AG04449 (cell line): Measurements from ENCODE around the gene KRT222.

Experiments
- CTCF ChIA-PET: fragments of 350-600 bp; formaldehyde crosslinking; extraction: SDS; loops from one replicate; lab custom pipeline; 2021; ENCODE audit warnings: antibody characterized with exemption; lab: Yijun Ruan, JAX
- POLR2A ChIA-PET: fragments of 400-600, 350-600 bp; formaldehyde crosslinking; extraction: SDS; loops from one replicate; lab custom pipeline; 2020; ENCODE audit warnings: antibody characterized with exemption, inconsistent platforms; lab: Yijun Ruan, JAX
- DNase-seq: peaks from one replicate; pipeline ENCODE4 v3.0.0-alpha.2; 2010; ENCODE audit warnings: low read depth, low spot score
- H3K4me3 ChIP-seq: 2 replicates; pipeline ENCODE4 v1.5.1; 2011; ENCODE audit warnings: low read depth, mild to moderate bottlenecking, control low read depth, low read length
- TF ChIP-seq, protein P1 (sequence below): IDR thresholded peaks from one replicate; pipeline ENCODE4 v1.5.1; 2011; ENCODE audit warnings: mild to moderate bottlenecking, moderate library complexity, low read length, control low read depth, inconsistent platforms; ENCODE audit not compliant: insufficient read depth; ENCODE audit errors: missing control alignments

Gene KRT222

GRCh38 chr17:40606548-40607353 lies 58.2 kb downstream of the KRT222 start:
- ChIA-PET CTCF (interaction anchor here (1.0 to 1.1 kb wide), 2 partner anchors 9 to 12 kb away, joined by 3 to 5 read pairs; no protein-coding TSS in a partner anchor), POLR2A (no interaction called here)
- TF ChIP-seq, protein P1, sequence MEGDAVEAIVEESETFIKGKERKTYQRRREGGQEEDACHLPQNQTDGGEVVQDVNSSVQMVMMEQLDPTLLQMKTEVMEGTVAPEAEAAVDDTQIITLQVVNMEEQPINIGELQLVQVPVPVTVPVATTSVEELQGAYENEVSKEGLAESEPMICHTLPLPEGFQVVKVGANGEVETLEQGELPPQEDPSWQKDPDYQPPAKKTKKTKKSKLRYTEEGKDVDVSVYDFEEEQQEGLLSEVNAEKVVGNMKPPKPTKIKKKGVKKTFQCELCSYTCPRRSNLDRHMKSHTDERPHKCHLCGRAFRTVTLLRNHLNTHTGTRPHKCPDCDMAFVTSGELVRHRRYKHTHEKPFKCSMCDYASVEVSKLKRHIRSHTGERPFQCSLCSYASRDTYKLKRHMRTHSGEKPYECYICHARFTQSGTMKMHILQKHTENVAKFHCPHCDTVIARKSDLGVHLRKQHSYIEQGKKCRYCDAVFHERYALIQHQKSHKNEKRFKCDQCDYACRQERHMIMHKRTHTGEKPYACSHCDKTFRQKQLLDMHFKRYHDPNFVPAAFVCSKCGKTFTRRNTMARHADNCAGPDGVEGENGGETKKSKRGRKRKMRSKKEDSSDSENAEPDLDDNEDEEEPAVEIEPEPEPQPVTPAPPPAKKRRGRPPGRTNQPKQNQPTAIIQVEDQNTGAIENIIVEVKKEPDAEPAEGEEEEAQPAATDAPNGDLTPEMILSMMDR = no peak
- no peak overlapping the region for H3K4me3 ChIP-seq
- no peak for DNase-seq

DNA sequence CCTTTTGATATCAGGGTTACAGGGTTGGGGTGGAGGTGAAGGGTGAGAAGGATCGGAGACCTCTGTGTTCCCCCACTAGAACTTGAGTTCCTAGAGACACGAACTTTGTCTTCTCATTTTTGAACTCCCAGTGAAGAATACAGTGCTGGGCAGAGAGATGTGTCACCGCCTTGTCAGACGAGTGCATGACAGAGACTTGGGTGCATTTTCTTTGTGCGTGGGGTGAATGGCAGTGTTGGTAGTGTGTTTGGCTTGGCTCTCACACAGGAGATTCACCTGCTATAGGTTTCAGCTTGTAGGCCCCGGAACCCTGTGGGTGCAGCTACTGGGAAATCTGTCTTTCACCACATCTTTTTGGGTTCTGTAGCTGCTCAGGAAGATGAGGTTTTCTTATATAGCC lies 59.7 kb downstream of the KRT222 start:
- ChIA-PET CTCF (interaction anchor here (0.7 to 3.7 kb wide), 3 partner anchors 10 to 1058 kb away, joined by 3 to 20 read pairs (median 4); no protein-coding TSS in a partner anchor), POLR2A (no interaction called here)
- H3K4me3 ChIP-seq = no peak overlapping the region
- no peak for DNase-seq
- TF ChIP-seq, protein P1 = no peak
